SK-N-MC (cell line): Measurements from ENCODE around the gene ADAM11.

Source experiments
- EZH2 ChIP-seq: fragments of 200-600 bp; sonication (generic); IDR thresholded peaks from one replicate; pipeline ENCODE4 v1.6.1; 2017; ENCODE audit warnings: antibody characterized with exemption
- FOXP2 ChIP-seq: optimal IDR thresholded peaks from 2 replicates; pipeline ENCODE3; 2011; ENCODE audit warnings: mild to moderate bottlenecking, moderate library complexity; ENCODE audit not compliant: insufficient read depth; ENCODE audit errors: extremely low read length, control extremely low read depth
- POLR2AphosphoS5 ChIP-seq: IDR thresholded peaks from 2 replicates; pipeline ENCODE4 v1.6.1; 2012; ENCODE audit warnings: mild to moderate bottlenecking, low read depth, low read length, borderline replicate concordance

GRCh38 chr17:44745301-44745700 is 13.5 kb upstream of the ADAM11 start:
- no peak for TF ChIP-seq POLR2AphosphoS5
- TF ChIP-seq FOXP2 = no peak
- TF ChIP-seq EZH2 = no peak
